NOMO-1 treated with dmso at 0.1 percent for 144 hours (cell line): Measurements from ENCODE around the gene SPEG.
A peak's percentile ranks its signal among the peaks of the same experiment; 100 is the strongest.

Experiments used
- DNase-seq: peaks from one replicate; lab custom pipeline; 2025; ENCODE audit not compliant: unreplicated experiment; lab: John Stamatoyannopoulos, UW

SPEG gene

GRCh38 chr2:219423652-219424377 lies 10.8 kb upstream of the SPEG start:
- no peak for DNase-seq

- no peak for DNase-seq
Observed at GRCh38 chr2:219425238-219426067, 9.2 kb upstream of the SPEG start.

DNA sequence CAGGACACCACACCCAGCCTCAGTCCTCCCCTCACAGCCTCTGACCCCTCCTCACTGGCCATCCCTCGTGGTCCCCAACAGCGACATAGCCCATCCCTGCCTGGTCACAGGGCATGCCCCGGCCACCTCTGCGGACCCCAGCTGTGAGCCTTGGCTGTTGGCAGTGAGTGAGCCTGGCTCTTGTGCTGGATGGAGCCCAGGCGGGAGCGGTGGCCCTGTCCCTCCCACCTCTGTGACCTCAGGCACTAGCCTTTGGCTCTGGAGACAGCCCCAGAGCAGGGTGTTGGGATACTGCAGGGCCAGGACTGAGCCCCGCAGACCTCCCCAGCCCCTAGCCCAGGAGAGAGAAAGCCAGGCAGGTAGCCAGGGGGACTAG lies 8.6 kb upstream of the SPEG start:
- no peak for DNase-seq

DNA sequence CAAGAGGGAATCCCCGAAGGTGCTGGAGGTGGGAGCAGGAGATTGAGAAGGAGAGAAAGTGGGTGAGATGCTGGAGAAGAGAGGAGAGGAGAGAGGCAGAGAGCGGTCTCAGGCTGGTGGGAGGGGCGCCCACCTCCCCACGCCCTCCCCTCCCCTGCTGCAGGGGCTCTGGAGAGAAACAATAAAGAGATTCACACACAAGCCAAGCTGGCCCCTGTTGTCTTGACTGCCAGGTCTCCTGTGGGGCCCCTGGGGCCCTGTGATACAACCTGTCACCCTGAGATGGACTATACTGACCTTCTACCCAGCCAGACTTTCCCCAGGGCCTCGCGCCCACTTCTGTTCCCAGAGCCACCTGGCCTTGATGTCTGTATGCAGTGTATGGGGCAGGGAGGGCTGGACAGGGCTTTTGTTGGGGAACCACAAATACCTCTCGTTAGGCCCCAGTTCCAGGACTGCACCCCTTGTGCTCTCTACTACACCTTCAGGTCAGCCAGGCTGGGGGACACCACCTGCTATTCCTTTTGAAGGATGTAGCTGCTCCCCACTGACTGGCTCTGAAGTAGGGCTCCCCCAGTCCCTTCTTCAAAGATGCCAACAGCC lies 8.0 kb upstream of the SPEG start:
- DNase-seq: no peak

- DNase-seq: no peak
Observed at GRCh38 chr2:219428469-219428868, 6.2 kb upstream of the SPEG start.

DNA sequence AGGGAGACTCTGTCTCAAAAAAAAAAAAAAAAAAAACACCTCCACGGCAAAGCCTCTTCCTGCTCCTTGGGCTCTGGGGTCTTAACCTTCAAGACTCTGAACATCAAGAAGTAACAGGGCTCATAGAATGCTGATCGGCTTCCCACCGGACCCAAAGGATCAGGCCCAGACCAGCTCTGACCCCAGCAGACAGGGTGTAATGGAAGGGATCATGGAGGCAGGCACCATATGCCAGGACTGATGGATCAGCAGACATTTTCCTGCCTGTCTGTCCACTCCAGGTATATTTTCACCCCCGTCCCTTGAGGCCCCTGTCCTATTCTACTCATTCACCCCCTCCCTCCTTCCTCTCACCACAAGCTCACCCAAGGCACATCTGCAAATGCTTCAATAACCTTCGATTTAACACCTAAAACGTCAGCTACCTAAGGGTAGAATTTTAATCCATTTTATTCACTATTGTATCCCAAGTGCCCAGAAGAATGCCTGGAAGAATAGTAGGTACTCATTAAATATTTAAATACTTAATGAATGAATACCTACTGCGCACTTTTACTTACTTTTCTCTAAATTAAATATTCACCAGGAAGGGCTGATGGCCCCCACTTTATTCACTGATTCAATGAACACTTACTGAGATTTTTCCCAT lies 4.6 kb upstream of the SPEG start:
- no peak for DNase-seq

DNA sequence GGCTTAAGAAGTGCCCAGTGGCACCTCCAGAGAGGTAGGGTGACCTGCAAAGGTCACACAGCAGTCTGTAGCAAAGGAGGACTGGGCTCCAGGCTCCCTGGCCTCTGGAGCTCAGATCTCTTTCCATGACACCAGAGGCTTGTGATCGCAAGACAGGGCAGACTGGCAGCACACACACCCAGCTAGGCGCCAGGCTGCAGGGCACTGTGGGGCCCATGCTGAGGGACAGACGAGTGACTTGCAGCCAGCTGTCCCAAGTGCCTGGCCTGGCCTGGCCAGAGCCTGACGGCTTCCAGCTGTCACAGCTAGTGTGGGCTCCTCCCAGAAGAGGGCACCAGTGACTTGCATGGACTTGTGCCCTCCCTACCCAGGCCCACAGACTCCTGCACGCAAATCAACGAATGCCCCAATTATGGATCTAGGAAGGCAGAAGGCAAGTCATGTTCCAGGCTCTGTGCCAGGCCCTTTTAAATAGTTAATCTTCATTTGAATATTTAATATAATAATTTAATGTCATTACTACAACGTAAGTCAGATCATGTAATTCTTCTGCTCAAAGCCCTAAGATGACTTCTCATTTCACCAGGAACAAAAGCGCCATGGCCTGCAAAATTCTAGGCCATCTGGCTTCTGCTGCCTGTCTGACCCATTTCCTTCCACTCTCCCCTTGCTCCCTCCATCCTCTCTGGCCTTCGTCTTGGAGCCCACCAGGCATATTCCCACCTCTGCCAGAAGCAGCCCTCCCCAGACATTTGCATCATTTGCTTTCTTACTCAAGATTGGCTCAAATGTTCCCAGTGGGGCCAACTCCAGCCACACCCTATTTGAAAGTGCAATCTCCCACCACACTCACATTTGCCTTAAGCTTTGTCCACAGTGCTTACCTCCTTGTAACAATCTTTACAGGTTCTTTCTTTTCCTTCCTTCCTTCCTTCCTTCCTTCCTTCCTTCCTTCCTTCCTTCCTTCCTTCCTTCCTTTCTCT lies 3.7 kb upstream of the SPEG start:
- no peak for DNase-seq

- peak; percentile 40 for DNase-seq
Observed at GRCh38 chr2:219433666-219434467, 776 bp upstream of the SPEG start.

GRCh38 chr2:219434468-219434717 lies 250 bp upstream of the SPEG start:
- DNase-seq: no peak

DNA sequence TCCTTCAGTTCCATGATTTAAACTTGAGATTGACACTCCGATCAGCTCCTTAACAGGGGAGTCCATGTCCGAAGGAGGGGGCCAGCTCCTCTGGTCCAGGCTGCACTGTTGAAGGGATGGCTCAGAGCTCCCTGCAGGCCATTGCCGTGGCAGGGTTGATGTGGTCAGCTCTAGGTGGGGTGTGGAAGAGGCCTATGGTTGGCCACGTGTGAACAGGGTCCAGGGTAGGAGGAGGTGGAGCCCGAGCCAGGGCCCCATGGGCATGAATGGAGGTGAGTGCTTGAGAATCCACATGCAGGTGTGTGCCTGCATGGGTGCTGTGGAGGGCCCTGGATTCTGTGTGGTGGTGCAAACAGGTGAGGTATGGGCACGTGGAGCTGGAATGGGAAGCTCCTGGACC lies 1.1 kb downstream of the SPEG start:
- no peak for DNase-seq

- no peak for DNase-seq
Observed at GRCh38 chr2:219436491-219436890, 1.8 kb downstream of the SPEG start.

DNA sequence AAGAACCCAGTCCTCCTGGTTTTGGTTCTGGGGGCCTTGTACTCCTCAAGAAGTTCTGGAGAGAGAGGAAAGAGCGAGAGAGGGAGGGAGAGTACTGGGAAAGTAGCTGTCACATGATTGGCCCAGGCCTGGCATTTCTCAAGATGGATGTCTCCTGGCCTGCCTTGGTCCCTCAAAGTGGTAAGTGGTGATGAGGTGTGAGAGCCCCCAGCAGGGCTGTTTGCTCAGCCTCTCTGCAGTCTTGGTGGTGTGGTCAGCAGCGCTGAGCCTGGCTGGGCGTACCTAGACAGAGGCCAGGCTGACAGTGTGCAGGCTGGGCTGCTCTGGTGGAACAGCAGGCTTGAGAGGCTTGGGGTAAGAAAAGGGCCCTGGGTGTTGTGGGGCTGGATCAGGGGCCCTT lies 2.5 kb downstream of the SPEG start:
- DNase-seq: no peak

DNA sequence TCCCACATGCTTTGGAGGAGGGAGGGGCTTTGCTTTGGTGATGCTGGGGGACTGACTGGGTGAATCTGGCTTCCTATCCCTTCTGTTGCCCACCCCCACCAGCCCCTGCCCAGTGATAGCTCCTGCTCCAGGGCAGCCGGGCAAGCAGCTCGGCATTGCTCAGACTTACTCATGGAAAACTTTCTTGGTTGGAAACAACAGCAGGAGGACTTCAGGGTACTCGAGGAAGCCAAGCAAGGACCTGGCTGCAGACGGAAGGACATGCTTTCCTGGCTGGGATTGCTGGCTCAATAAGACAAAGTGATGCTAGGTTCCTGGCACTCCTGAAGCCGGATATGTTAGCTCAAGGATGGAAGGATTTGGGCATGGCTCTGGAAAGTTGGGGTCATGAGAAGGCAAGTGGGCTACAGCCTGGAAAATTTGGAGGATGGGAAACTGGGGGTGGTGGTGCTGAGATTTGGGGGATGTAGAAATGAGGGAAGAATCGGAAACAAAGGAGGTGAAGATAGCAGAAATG lies 3.1 kb downstream of the SPEG start:
- no peak for DNase-seq

DNA sequence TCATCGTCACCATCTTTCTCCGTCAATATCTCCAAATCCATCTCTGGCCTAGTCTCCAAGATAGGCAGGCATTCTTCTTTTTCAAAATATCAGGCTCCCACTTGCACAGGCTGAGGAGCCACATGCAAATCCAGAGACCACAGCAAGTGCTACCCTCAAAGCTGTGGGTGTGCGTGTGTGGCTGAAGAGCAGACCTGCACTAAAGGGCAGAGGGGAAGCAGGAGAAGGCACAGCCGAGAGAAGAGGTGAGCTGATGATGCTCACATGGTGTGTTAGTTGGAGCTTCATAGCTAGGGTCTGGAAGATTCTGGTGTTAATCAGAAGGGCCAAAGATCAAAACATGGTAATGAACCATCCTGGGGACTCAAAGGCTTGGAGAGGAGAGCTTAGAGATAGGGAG lies 3.8 kb downstream of the SPEG start:
- DNase-seq: no peak

- no peak for DNase-seq
Observed at GRCh38 chr2:219439506-219439905, 4.9 kb downstream of the SPEG start.

DNA sequence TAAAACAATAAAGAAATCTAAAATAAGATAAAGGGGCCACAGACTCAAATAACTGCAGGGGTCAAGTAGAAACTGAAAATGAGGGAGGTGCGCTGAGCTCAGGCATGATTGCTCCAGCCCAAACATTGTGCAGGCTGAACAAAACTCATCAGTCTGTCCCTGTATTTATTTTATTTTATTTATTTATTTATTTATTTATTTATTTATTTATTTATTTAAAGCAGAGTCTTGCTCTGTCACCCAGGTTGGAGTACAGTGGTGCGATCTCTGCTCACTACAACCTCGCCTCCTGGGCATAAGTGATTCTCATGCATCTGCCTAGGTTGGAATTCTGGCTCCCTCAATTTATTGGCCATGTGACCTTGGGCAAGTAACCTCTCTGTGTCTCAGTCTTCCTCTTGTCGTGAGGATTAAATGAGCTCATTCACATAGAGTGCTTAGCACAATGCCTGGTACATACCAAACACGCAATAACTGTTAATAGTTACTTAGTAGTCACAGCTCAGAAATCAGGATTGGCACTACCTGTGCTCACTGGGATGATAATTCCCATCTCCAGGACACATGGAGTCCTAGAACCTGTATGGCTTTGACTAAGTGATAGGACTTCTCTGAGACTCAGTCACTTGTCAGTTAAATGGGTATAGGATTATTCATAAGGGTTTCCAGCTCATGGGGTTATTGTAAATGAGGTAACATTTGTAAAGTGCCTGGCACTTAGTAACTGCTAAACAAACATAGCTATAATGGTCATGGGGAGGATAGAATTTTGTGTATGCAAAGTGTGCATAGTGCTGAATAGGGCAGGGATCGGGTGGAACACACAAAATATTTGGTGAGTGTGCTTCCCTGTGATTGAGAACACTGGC lies 6.0 kb downstream of the SPEG start:
- DNase-seq: no peak

- DNase-seq: peak; percentile 13
Observed at GRCh38 chr2:219441451-219442255, 7.0 kb downstream of the SPEG start.
